Tibial nerve (tissue), 4 donors: ENCODE results near the gene RNF113B.

Source experiments
- CTCF ChIP-seq, 5 experiments: fragments of 200-600 bp in 3 of 5; fragments of 450-650 bp in 2 of 5; sonication (generic) in 3 of 5; IDR thresholded peaks; one replicate each; pipeline ENCODE4 v1.5.1; 2016 to 2019; ENCODE audit warnings: antibody characterized with exemption in 5 of 5, mild to moderate bottlenecking in 3 of 5, moderate library complexity in 2 of 5
- EP300 ChIP-seq, 2 donors: sonication (generic); formaldehyde crosslinking; IDR thresholded peaks; one replicate each; pipeline ENCODE4 v1.6.1; 2017; ENCODE audit warnings: antibody characterized with exemption in 2 of 2, mild to moderate bottlenecking in 1 of 2
- POLR2A ChIP-seq, 2 donors: fragments of 450-650 bp; IDR thresholded peaks; one replicate each; pipeline ENCODE4 v1.6.1; 2017; ENCODE audit warnings: antibody characterized with exemption in 2 of 2, mild to moderate bottlenecking in 2 of 2, moderate library complexity in 2 of 2

GRCh38 chr13:98143157-98143553, 33.9 kb downstream of the RNF113B start:
- TF ChIP-seq CTCF (IDR thresholded peaks at IDR 0.05) (peak in 1 of 5 experiments; percentile 5), POLR2A (IDR thresholded peaks at IDR 0.05) (no peak), EP300 (IDR thresholded peaks at IDR 0.05) (no peak)
